Gastroesophageal sphincter (tissue), 3 donors: ENCODE results near the gene ZNF648.

ENCODE experiments used
- POLR2A ChIP-seq, 2 donors: fragments of 450-650 bp; IDR thresholded peaks; one replicate each; pipeline ENCODE4 v1.6.1; 2017; ENCODE audit warnings: antibody characterized with exemption in 2 of 2, mild to moderate bottlenecking in 2 of 2, moderate library complexity in 1 of 2
- TF ChIP-seq, protein P1 (sequence below), 4 experiments: fragments of 200-600 bp in 2 of 4; fragments of 450-650 bp in 2 of 4; sonication (generic) in 1 of 4; IDR thresholded peaks; one replicate each; pipeline ENCODE4 v1.5.1; 2017 to 2019; ENCODE audit warnings: antibody characterized with exemption in 4 of 4, mild to moderate bottlenecking in 2 of 4, moderate library complexity in 2 of 4

DNA sequence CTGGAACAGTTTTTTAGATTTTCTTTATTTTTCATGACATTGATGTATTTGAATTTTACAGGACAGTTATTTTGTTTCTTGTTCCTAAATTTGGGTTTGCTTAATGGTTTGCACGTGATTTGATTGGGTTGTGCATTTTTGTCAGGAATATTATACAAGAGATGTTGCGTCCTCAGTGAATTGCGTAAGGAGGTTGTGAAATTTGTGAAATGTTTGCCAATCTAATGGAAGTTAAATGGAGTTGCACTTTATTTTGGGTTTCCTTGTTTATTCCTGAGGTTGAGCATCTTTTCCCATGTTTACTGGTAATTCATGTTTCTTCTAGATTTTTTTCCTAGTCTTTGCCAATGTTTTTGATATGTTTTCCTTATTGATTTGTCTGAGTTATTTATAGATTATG is 19.9 kb downstream of the ZNF648 start:
- TF ChIP-seq, protein P1, sequence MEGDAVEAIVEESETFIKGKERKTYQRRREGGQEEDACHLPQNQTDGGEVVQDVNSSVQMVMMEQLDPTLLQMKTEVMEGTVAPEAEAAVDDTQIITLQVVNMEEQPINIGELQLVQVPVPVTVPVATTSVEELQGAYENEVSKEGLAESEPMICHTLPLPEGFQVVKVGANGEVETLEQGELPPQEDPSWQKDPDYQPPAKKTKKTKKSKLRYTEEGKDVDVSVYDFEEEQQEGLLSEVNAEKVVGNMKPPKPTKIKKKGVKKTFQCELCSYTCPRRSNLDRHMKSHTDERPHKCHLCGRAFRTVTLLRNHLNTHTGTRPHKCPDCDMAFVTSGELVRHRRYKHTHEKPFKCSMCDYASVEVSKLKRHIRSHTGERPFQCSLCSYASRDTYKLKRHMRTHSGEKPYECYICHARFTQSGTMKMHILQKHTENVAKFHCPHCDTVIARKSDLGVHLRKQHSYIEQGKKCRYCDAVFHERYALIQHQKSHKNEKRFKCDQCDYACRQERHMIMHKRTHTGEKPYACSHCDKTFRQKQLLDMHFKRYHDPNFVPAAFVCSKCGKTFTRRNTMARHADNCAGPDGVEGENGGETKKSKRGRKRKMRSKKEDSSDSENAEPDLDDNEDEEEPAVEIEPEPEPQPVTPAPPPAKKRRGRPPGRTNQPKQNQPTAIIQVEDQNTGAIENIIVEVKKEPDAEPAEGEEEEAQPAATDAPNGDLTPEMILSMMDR (IDR thresholded peaks at IDR 0.05) = no peak
- TF ChIP-seq POLR2A (IDR thresholded peaks at IDR 0.05) = no peak
